Pericardium fibroblast (primary cell): ENCODE measurements around the gene TIMM8B. TPM values are rescaled to one million over a fixed set of nuclear protein-coding genes. Genes with fewer than 3 reads are reported as not detected.

Source experiments
- total RNA-seq: library from RNA; depleted of rRNA; stranded (reverse); fragments of >200 nt; gene quantifications from 2 replicates; pipeline ENCODE4 v1.2.3, GENCODE V29; 2015

The TIMM8B gene
- total RNA-seq, result 53.7 and 57.0 TPM in 2 replicates

DNA sequence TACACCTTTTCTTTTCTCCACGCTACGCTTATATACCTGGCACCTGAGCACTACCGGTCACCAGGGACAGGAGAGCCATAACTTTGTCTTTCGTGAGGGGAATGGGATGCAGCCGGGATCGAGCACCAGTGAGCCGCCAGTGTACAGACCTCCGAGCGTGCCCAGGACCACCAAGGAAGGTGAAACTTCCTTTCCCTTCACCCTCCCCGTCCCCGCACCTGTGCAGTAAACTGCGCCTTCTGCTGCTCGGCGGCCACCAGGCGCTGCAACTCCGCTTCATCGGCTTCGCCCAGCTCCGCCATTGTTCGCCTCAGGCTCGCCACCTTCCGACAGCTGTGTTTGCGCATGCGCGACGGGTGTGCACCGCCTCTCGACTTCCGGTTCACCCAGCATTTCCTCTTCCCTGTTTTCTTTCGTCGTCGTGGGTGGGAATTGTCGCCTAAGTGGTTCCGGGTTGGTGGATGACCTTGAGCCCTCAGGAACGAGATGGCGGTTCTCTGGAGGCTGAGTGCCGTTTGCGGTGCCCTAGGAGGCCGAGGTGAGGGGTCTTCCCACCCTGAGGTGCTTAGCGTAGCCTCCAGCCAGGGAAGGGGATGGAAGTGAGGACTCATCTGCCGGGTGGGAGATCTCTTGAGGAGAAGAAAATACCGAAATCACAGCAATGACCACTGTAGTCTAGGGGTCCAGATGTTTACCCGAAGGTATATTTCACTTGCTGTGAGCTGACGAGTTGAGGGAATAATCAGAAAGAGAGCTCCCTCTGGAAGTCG lies at the start of gene TIMM8B, which contains the start of gene SDHD:
TSS of gene TIMM8B (minus strand) at position 335 of the 770 bp plus-strand sequence. CDS start at position 302, 33 bp downstream.
TSS of gene SDHD (plus strand) at position 452 of the 770 bp plus-strand sequence. CDS start at position 487, 35 bp downstream.

DNA sequence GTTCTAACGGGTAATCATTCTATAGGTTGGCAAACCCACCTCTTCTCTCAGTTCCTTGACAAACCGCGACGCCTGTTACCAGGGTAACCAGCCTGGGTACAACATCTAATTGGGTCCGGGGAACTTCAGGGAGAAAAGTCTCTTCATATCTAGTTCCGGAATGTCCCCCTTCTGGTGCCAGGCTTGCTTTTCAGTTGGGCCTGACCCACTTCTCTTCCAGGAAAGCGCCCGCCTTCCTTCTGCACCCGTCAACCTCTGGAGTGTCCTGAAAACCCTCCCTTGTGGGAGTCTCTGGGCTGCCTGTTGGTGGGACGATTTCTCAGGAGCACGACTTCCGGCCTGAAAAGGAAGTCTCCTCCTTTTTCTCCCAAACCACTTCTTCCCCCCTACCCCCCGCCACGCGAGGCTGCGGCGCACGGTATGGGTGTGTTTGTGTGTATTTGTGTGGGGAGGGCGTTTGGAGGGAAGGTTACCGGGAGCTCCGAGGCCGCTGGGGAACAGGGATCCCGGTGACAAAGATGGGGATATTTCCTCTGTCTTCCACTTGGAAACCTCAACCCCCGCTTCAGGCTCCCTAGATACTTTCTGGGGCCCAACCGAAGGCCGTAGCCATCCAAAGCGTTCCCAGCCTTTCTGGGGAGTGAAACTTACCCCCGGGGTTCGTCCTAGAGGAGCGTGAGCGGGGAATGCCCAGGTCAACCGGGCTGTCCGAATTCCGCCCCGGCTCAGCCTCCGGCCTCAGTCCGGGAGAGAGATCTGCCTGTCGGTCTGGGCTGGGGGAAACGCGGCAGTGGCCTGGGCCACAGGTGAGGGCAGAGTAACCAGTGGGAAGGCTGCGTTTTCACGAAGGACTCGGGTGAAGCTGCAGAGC lies 12.4 kb downstream of the TIMM8B start, which contains the start of the genes NKAPD1 and PIH1D2:
TSS of gene NKAPD1 (plus strand) at position 359 of the 871 bp plus-strand sequence. CDS start 1,276 bp downstream, outside the sequence.
TSS of gene PIH1D2 (minus strand) at position 77 of the 871 bp plus-strand sequence. CDS start 843 bp downstream, outside the sequence.

Other genes starting within 250 kb of the TIMM8B start
- 21.2 and 29.3 TPM in 2 replicates for gene ALG9, start 215.2 kb downstream of the TIMM8B start, total RNA-seq
- 0.85 and 1.6 TPM in 2 replicates for gene FDXACB1, start 207.6 kb downstream of the TIMM8B start, total RNA-seq
- gene CFAP68, start 207.2 kb downstream of the TIMM8B start, total RNA-seq, result 26.3 and 26.5 TPM in 2 replicates
- 44.4 and 88.3 TPM in 2 replicates for gene CRYAB, start 175.0 kb downstream of the TIMM8B start, total RNA-seq
- 0.23 and 1.2 TPM in 2 replicates for gene HSPB2, start 174.0 kb downstream of the TIMM8B start, total RNA-seq
- gene C11orf52, start 167.8 kb downstream of the TIMM8B start, total RNA-seq, result 2.0 TPM in 1 of 2 replicates, not detected in the other
- gene DIXDC1, start 149.4 kb downstream of the TIMM8B start, total RNA-seq, result 8.9 and 14.1 TPM in 2 replicates
- gene DLAT, start 61.3 kb downstream of the TIMM8B start, total RNA-seq, result 15.1 and 23.5 TPM in 2 replicates
- gene PIH1D2, start 12.7 kb downstream of the TIMM8B start, total RNA-seq, result 2.0 TPM in 1 of 2 replicates, not detected in the other
- gene NKAPD1, start 12.5 kb downstream of the TIMM8B start, total RNA-seq, result 11.1 and 59.2 TPM in 2 replicates
- gene SDHD, start 117 bp upstream of the TIMM8B start, total RNA-seq, result 77.8 and 92.3 TPM in 2 replicates
- 4.1 and 5.2 TPM in 2 replicates for gene IL18, start 77.3 kb upstream of the TIMM8B start, total RNA-seq
- gene TEX12, start 80.6 kb upstream of the TIMM8B start, total RNA-seq, result not detected in 2 replicates
- gene BCO2, start 88.8 kb upstream of the TIMM8B start, total RNA-seq, result 1.2 and 2.9 TPM in 2 replicates
- 23.2 and 27.8 TPM in 2 replicates for gene PTS, start 139.7 kb upstream of the TIMM8B start, total RNA-seq
- gene PLET1, start 174.1 kb upstream of the TIMM8B start, total RNA-seq, result not detected in 2 replicates